OCI-LY3 (cell line): ENCODE data around the gene NLGN1.

Experiments
- EZH2phosphoT487 ChIP-seq: fragments of 200-600 bp; shearing (Covaris generic); IDR thresholded peaks from 2 replicates; pipeline ENCODE4 v1.6.1; 2018; ENCODE audit warnings: antibody characterized with exemption, mixed run types, low read depth
- TF ChIP-seq, protein P1 (sequence below): fragments of 200-600, 300-600 bp; sonication (generic); IDR thresholded peaks from 2 replicates; pipeline ENCODE4 v1.5.1; 2014; ENCODE audit warnings: antibody characterized with exemption, low read length, low read depth

DNA sequence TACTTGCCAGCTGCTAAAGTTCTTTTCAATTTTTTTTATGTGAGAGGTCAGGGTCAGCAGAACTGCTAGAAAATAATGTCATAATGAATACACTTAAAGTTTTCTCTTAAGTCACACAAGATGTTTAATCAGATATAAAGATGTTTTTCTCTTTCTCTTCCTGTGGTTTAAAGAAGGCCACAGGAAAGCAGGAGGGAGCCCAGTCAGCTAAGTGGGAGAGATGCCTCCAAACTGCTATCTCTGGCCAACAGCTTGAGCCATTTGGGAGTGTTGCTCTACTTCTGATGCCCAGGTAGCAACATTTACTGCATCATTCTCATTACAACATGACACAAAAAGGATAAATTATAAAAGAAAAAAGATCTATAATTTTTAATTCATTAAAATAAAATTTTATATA lies 45.7 kb upstream of the NLGN1 start:
- TF ChIP-seq, protein P1, sequence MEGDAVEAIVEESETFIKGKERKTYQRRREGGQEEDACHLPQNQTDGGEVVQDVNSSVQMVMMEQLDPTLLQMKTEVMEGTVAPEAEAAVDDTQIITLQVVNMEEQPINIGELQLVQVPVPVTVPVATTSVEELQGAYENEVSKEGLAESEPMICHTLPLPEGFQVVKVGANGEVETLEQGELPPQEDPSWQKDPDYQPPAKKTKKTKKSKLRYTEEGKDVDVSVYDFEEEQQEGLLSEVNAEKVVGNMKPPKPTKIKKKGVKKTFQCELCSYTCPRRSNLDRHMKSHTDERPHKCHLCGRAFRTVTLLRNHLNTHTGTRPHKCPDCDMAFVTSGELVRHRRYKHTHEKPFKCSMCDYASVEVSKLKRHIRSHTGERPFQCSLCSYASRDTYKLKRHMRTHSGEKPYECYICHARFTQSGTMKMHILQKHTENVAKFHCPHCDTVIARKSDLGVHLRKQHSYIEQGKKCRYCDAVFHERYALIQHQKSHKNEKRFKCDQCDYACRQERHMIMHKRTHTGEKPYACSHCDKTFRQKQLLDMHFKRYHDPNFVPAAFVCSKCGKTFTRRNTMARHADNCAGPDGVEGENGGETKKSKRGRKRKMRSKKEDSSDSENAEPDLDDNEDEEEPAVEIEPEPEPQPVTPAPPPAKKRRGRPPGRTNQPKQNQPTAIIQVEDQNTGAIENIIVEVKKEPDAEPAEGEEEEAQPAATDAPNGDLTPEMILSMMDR: no peak
- TF ChIP-seq EZH2phosphoT487: no peak
